VCaP (cell line): Measurements from ENCODE around the gene VPS13D.

Source experiments
- H3K27ac ChIP-seq: fragments of 450-650 bp; 2 replicates; pipeline ENCODE4 v1.5.1; 2017
- CTCF ChIP-seq: fragments of 450-650 bp; conservative IDR thresholded peaks from 2 replicates; pipeline ENCODE4 v1.5.1; 2017; ENCODE audit warnings: mild to moderate bottlenecking, moderate library complexity

Gene VPS13D

DNA sequence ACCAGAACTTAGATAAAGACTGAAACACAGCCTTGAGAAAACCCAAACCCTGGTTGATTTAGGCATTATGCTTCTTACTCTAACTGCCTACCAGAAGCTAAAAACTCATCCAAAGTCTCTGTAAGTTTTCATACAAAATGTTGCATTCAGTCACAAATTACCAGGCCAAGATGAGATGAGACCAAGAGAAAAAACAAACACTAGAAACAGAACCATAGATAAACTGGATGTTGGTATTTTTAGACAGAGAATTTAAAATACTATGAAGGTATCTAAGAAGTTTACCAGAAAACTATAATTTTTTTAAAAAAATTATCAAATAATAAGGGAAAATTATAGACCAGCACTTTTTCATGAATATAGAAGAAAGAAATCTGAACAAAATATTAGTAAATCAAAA lies 180.5 kb downstream of the VPS13D start:
- no peak overlapping the region for H3K27ac ChIP-seq
- TF ChIP-seq CTCF = no peak

DNA sequence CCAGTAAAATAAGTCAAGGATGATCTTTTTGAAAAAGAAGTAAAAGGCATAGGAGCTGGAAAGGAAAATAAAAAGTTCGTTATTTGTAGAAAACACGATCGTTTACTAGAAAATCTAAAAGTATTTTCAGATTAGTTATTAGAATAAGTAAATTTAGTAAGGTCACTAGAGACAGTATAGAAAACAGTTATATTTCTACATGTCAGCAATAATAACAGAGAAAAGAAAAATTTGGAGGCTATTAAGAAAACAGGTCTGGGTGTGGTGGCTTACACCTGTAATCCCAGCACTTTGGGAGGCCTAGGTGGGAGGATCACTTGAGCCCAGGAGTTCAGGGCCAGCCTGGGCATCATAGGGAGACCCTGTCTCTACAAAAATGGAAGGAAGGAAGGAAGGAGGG lies 181.3 kb downstream of the VPS13D start:
- H3K27ac ChIP-seq = no peak overlapping the region
- no peak for TF ChIP-seq CTCF

GRCh38 chr1:12411747-12412146 lies 181.9 kb downstream of the VPS13D start:
- no peak overlapping the region for H3K27ac ChIP-seq
- TF ChIP-seq CTCF = no peak

DNA sequence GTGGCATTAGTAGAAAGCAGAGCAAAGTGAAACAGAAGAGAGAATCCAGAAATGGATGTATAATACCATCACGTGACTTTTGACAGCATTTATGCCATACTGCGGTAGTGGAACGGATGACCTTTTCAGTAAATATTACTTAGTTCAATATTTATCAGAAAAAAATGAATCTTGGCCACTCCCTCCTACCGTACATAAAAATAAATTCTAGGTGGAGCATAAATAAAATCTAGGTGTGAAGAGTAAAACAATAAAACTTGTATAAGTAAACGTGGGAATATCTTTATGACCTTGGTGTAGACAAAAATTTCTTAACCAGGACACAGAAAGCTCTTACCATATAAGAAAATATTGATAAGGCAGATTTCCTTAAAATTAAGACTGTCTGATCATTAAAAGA lies 182.6 kb downstream of the VPS13D start:
- no peak for TF ChIP-seq CTCF
- H3K27ac ChIP-seq = no peak overlapping the region

GRCh38 chr1:12413664-12414410 lies 184.0 kb downstream of the VPS13D start:
- no peak for TF ChIP-seq CTCF
- H3K27ac ChIP-seq = no peak overlapping the region

DNA sequence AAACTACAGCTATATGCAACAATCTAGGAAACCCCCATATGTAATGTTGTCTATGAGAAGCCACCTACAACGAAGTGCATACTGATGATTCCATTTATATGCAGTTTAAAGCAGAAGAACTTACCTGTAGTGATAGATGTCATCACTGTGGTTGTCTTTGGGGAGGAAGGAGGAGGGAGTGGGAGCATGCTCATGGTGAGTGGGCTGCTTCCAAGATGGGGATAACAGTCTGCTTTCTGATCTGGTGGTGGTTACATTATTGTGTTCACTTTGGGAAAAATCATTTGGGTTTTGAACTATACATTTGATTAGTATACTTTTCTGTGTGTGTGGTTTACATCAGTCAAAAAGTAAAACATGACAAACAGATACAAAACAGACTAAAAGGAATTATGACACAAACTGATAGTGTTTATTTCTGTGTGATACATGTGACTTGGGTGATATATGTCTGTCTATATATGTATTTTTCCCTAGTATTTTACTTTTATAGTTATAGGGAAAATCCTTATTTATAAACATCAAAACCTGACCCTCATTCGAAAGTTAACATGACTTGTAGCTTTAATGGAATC lies 184.7 kb downstream of the VPS13D start:
- no peak overlapping the region for H3K27ac ChIP-seq
- no peak for TF ChIP-seq CTCF

- TF ChIP-seq CTCF = no peak
- no peak overlapping the region for H3K27ac ChIP-seq
These were observed 185.2 kb downstream of the VPS13D start for GRCh38 chr1:12415038-12415466.
